ENCODE measurements around the gene TIAM2. TPM values are rescaled to one million over a fixed set of nuclear protein-coding genes. Genes with fewer than 3 reads are reported as not detected.

TIAM2 gene
- 6.7 and 10.0 TPM in 2 replicates for total RNA-seq

DNA sequence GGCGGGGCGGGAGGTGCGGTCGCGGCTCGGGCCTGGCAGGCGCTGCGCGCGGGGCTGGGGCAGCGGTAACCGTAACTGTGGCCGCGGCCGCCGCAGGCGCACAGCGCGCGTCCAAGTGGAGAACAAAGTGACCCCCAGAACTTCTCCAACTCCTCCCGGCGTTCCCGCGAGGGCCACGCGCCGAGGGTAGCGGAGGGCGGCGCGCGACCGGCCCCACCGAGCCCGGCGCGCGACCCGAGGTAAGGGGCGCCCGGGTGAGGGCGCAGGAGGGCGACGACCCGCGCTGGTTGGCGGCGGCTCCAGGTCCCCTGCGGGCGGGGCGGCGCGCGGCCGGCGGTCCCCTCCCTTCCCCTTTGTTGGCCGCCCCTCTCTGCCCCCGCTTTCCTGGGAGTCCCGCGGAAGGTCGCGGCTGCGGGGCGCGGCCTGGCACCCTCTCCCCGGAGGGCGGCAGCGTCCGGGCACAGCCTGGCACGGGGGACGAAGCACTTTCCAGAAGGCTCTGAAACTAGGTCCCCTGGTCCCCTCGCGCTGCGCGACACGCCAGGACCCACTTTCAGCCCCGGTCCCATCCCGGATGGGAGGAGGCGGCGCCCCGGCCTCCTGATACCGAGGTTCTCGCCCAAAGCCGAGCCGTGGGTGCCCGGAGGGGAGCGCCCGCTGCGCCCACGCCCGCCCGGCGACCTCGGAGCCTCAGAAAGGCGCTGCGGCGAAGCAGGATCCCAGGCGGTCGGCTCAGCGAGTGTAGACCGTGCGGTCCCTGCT lies at the start of gene TIAM2:
TIAM2 (plus strand) TSS at position 62 of the 762 bp plus-strand sequence. CDS start 133,909 bp downstream, outside the sequence.

DNA sequence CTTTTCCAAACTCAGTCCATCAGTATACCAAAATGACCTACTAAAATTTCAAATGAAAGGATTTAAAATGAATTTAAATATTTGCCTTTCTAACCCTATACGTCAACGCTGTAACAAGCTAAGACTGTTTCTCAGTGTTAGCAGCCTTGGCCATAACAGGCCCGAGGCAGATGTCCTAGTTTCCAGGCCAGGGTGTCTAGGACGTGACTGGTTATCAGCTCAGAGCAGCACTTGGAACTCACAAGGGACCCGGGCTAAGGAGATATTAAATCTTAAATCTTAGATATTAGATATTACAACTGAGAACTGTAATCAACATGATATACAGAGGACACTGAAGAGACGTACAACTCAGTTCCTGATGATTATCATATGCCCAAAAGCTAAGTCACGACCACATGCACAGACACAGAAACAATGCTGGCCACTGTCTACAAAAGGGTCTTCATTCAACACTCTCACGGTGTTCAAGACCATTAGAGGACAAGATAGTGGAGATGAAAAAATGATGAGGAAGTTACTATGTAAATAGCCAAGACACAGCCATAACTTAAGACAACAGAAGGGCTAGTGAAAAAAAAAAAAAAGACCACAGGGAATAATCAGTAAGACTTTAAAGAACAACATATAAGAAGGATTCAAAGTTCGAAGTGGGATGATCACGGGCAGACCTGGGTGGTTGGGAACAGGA lies 268.4 kb downstream of the TIAM2 start, which contains the start of gene CLDN20:
CLDN20 (plus strand) TSS at position 641 of the 691 bp plus-strand sequence. CDS start 11,707 bp downstream, outside the sequence.

Data from endothelial cell of coronary artery (primary cell).